Lung (tissue), 12 donors: ENCODE measurements around the gene IRGC. TPM values are rescaled to one million over a fixed set of nuclear protein-coding genes. Genes with fewer than 3 reads are reported as not detected.

Source experiments
- ATAC-seq: fragments of 200-7000 bp; cut with Tn5 transposase; one replicate; pipeline ENCODE4 v1.9.1; 2020; ENCODE audit warnings: moderate number of reproducible peaks; ENCODE audit not compliant: insufficient read depth, low FRiP score
- DNase-seq, 3 donors: peaks; one replicate each; pipeline ENCODE4 v3.0.0-alpha.2; 2013 to 2017
- H3K27ac ChIP-seq, 2 donors: one replicate each; pipeline ENCODE4 v1.5.1; 2013; ENCODE audit warnings: mild to moderate bottlenecking in 2 of 2, moderate library complexity in 2 of 2, control low read depth in 1 of 2, inconsistent platforms in 1 of 2, low read depth in 1 of 2, low read length in 1 of 2
- H3K27me3 ChIP-seq, 3 donors: one replicate each; pipeline ENCODE4 v1.5.1; 2013; ENCODE audit warnings: low read length in 2 of 3; ENCODE audit not compliant: control insufficient read depth in 3 of 3, insufficient read depth in 3 of 3
- H3K36me3 ChIP-seq, 4 donors: one replicate each; pipeline ENCODE4 v1.5.1; 2013; ENCODE audit warnings: low read length in 4 of 4, mild to moderate bottlenecking in 1 of 4, moderate library complexity in 1 of 4; ENCODE audit not compliant: control insufficient read depth in 4 of 4, insufficient read depth in 4 of 4
- H3K4me1 ChIP-seq, 5 donors: one replicate each; pipeline ENCODE4 v1.5.1; 2013; ENCODE audit warnings: low read length in 5 of 5, mild to moderate bottlenecking in 2 of 5, moderate library complexity in 1 of 5; ENCODE audit not compliant: control insufficient read depth in 5 of 5, insufficient read depth in 5 of 5
- H3K4me3 ChIP-seq: one replicate; pipeline ENCODE4 v1.5.1; 2013; ENCODE audit warnings: mild to moderate bottlenecking, control low read depth, moderate library complexity
- H3K9ac ChIP-seq, 2 donors: one replicate each; pipeline ENCODE4 v1.5.1; 2013; ENCODE audit warnings: low read length in 2 of 2, control low read depth in 1 of 2; ENCODE audit not compliant: insufficient read depth in 1 of 2
- H3K9me3 ChIP-seq, 4 donors: one replicate each; pipeline ENCODE4 v1.5.1; 2013; ENCODE audit warnings: low read length in 3 of 4, mild to moderate bottlenecking in 1 of 4, moderate library complexity in 1 of 4; ENCODE audit not compliant: control insufficient read depth in 4 of 4, insufficient read depth in 3 of 4
- CTCF ChIP-seq: IDR thresholded peaks from 2 replicates; pipeline ENCODE4 v1.5.1; 2012; ENCODE audit warnings: mild to moderate bottlenecking; ENCODE audit errors: control extremely low read depth, extremely low read depth
- WGBS, 2 donors: extraction: QIAGEN DNeasy Blood & Tissue Kit; methylation state at CpG; one replicate each; pipeline ENCODE4 v1.1.7; 2013; 5-methylcytosine and 5-hydroxymethylcytosine counted together
- polyA plus RNA-seq, 2 donors: library from polyadenylated mRNA; stranded (reverse); fragments of 200-250 nt; gene quantifications; one replicate each; pipeline ENCODE4 v1.2.1, GENCODE V29; 2013
- total RNA-seq, 2 donors: library from RNA; depleted of rRNA in 1 of 2; stranded (reverse); fragments of >200 nt in 1 of 2; gene quantifications; one replicate each; pipeline ENCODE4 v1.2.1, GENCODE V29; 2014 to 2021
- donor health status: control.
- donor health status: control.
- donor health status: Bipolar disorder and iron deficiency.
- donor health status: healthy.
- donor health status: DM: yes; HTN: yes; CAD: no.

The IRGC gene
- total and polyA plus RNA-seq, 4 donors = not detected

- H3K4me3 ChIP-seq = no peak overlapping the region
- no peaks in the 10 kb centered on the region for H3K4me1 ChIP-seq
- WGBS, 2 donors = 34 to 61% methylated on average over 4 of the region's 4 CpGs
- no peak overlapping the region for H3K9ac ChIP-seq
- peaks cover 0 to 26% (median 11%) of the 10 kb centered on the region in 4 donors for H3K9me3 ChIP-seq
- no peak for TF ChIP-seq CTCF
- no peak overlapping the region for H3K27ac ChIP-seq
- H3K27me3 ChIP-seq = peaks cover 0 to 13% (median 0%) of the 10 kb centered on the region in 3 donors
- ATAC-seq = no peak
- no peak for DNase-seq
- no peaks in the 10 kb centered on the region for H3K36me3 ChIP-seq
Observed at GRCh38 chr19:43692877-43693276, 23.0 kb upstream of the IRGC start.

GRCh38 chr19:43694553-43694952, 21.3 kb upstream of the IRGC start:
- DNase-seq = no peak
- Histone ChIP-seq H3K27me3 (peaks cover 0 to 13% (median 0%) of the 10 kb centered on the region in 3 donors), H3K4me1 (peaks cover 0 to 5% (median 0%) of the 10 kb centered on the region in 5 donors), H3K9ac (no peak overlapping the region), H3K9me3 (peaks cover 0 to 30% (median 11%) of the 10 kb centered on the region in 4 donors), H3K27ac (no peak overlapping the region), H3K36me3 (no peaks in the 10 kb centered on the region), H3K4me3 (no peak overlapping the region)
- no peak for ATAC-seq
- 76 to 81% methylated on average over 5 of the region's 5 CpGs for WGBS, 2 donors
- no peak for TF ChIP-seq CTCF

GRCh38 chr19:43695985-43696704, 19.7 kb upstream of the IRGC start:
- Histone ChIP-seq H3K4me3 (no peak overlapping the region), H3K27ac (no peak overlapping the region), H3K27me3 (peaks cover 0 to 13% (median 0%) of the 10 kb centered on the region in 3 donors), H3K9me3 (peaks cover 0 to 25% (median 9%) of the 10 kb centered on the region in 4 donors), H3K9ac (no peak overlapping the region), H3K36me3 (no peaks in the 10 kb centered on the region), H3K4me1 (peaks cover 0 to 10% (median 3%) of the 10 kb centered on the region in 5 donors)
- no peak for ATAC-seq
- no peak for DNase-seq
- no peak for TF ChIP-seq CTCF
- WGBS, 2 donors = 64 to 80% methylated on average over 6 of the region's 6 CpGs
